K562 (cell line): Measurements from ENCODE around the gene LPAR5. TPM values are rescaled to one million over a fixed set of nuclear protein-coding genes. Genes with fewer than 3 reads are reported as not detected.

ENCODE experiments used
- CBFA2T2 ChIP-seq: fragments of 450-650 bp; conservative IDR thresholded peaks from 2 replicates; pipeline ENCODE4 v1.6.1; 2017; ENCODE audit warnings: mild to moderate bottlenecking
- COPS2 ChIP-seq: fragments of 450-650 bp; conservative IDR thresholded peaks from 2 replicates; pipeline ENCODE4 v1.6.1; 2016; ENCODE audit warnings: mild to moderate bottlenecking, moderate library complexity
- CREB1 ChIP-seq, 2 experiments: sonication (generic) in 1 of 2; formaldehyde crosslinking in 1 of 2; IDR thresholded peaks; 2 replicates each; pipeline versions ENCODE4 v1.6.1 to v1.8.0; 2012 to 2022; ENCODE audit warnings: inconsistent platforms in 1 of 2, mild to moderate bottlenecking in 1 of 2, missing genetic modification reagents in 1 of 2, moderate library complexity in 1 of 2
- EP400 ChIP-seq: fragments of 450-650 bp; IDR thresholded peaks from 2 replicates; pipeline ENCODE4 v1.6.1; 2017; ENCODE audit warnings: antibody characterized with exemption, mild to moderate bottlenecking, moderate library complexity
- EWSR1 ChIP-seq: fragments of 450-650 bp; IDR thresholded peaks from 2 replicates; pipeline ENCODE4 v1.6.1; 2018; ENCODE audit warnings: borderline replicate concordance, mild to moderate bottlenecking, low read depth, moderate library complexity; ENCODE audit not compliant: partially characterized antibody
- FOSL1 ChIP-seq: fragments of 200-800 bp; sonication (Bioruptor generic); conservative IDR thresholded peaks from 2 replicates; pipeline ENCODE4 v1.6.1; 2016; ENCODE audit warnings: missing genetic modification characterization, missing compliant biosample characterization
- KAT8 ChIP-seq: fragments of 450-650 bp; IDR thresholded peaks from 2 replicates; pipeline ENCODE4 v1.6.1; 2016; ENCODE audit warnings: low read depth, mild to moderate bottlenecking
- MTA2 ChIP-seq: fragments of 450-650 bp; IDR thresholded peaks from 2 replicates; pipeline ENCODE4 v1.6.1; 2016; ENCODE audit warnings: low read depth
- MYBL2 ChIP-seq, 2 experiments: fragments of 450-650 bp in 1 of 2; sonication (generic) in 1 of 2; formaldehyde crosslinking in 1 of 2; IDR thresholded peaks; 2 replicates each; pipeline versions ENCODE4 v1.6.1 to v1.8.1; 2017 to 2022; ENCODE audit warnings: borderline replicate concordance in 1 of 2, inconsistent platforms in 1 of 2, low read depth in 1 of 2, mild to moderate bottlenecking in 1 of 2, missing genetic modification reagents in 1 of 2, moderate library complexity in 1 of 2
- NCOR1 ChIP-seq: fragments of 450-650 bp; IDR thresholded peaks from 2 replicates; pipeline ENCODE4 v1.6.1; 2016; ENCODE audit warnings: mild to moderate bottlenecking, moderate library complexity
- PHF21A ChIP-seq: fragments of 450-650 bp; IDR thresholded peaks from 2 replicates; pipeline ENCODE4 v1.6.1; 2017; ENCODE audit warnings: low read depth, borderline replicate concordance
- POLR2G ChIP-seq: fragments of 200-400 bp; formaldehyde crosslinking; IDR thresholded peaks from 2 replicates; pipeline ENCODE4 v1.6.1; 2017; ENCODE audit warnings: low read depth, mild to moderate bottlenecking, antibody characterized with exemption, low read length, moderate library complexity
- TCF3 ChIP-seq: sonication (generic); formaldehyde crosslinking; IDR thresholded peaks from 2 replicates; pipeline ENCODE4 v1.4.0; 2020; ENCODE audit warnings: mild to moderate bottlenecking, missing genetic modification reagents
- ZNF175 ChIP-seq: fragments of 200-800 bp; sonication (Bioruptor generic); IDR thresholded peaks from 2 replicates; pipeline ENCODE4 v1.6.1; 2016; ENCODE audit warnings: low read depth, mild to moderate bottlenecking, missing genetic modification characterization, missing compliant biosample characterization
- polyA plus RNA-seq, 8 experiments: library from polyadenylated mRNA; depleted of rRNA in 4 of 8; stranded (reverse) in 5 of 8; unstranded in 3 of 8; fragments of >200 nt; fragmentation: Nextera tagmentation in 2 of 8; fragmentation: Illumina TruSeq in 1 of 8; extraction: Ambion mirVana in 2 of 8; extraction: Trizol in 1 of 8; gene quantifications; 2 replicates each; pipeline versions ENCODE4 v1.2.1 to v1.2.3, GENCODE V29; 2011 to 2014; ENCODE audit warnings: inconsistent platforms in 1 of 8, missing spikeins in 1 of 8
- total RNA-seq, 7 experiments: library from RNA; depleted of rRNA in 6 of 7; stranded (reverse); fragments of >200 nt in 6 of 7; fragmentation: Illumina TruSeq in 2 of 7; extraction: Trizol in 2 of 7; gene quantifications; 2 replicates each; pipeline versions ENCODE4 v1.2.1 to v1.2.3, GENCODE V29; 2011 to 2021; ENCODE audit warnings: low replicate concordance in 1 of 7
- TF ChIP-seq, protein P1 (sequence below): fragments of 250-450 bp; sonication (Bioruptor Pico); IDR thresholded peaks from 2 replicates; pipeline ENCODE4 v1.4.0; 2020
- TF ChIP-seq, protein P2 (sequence below), 2 experiments: fragments of 450-650 bp; conservative IDR thresholded peaks; 2 replicates each; pipeline ENCODE4 v1.6.1; 2017; ENCODE audit warnings: mild to moderate bottlenecking in 2 of 2, moderate library complexity in 2 of 2
- TF ChIP-seq, protein P3 (sequence below), 2 experiments: fragments of 450-650 bp; IDR thresholded peaks; 2 replicates each; pipeline ENCODE4 v1.6.1; 2016

Gene LPAR5
- total and polyA plus RNA-seq, 9 of the 15 experiments (the other 6 are each of a cell fraction or from before 2014, with no cell fraction given): 1.3 to 11.7 (median 3.6) TPM

DNA sequence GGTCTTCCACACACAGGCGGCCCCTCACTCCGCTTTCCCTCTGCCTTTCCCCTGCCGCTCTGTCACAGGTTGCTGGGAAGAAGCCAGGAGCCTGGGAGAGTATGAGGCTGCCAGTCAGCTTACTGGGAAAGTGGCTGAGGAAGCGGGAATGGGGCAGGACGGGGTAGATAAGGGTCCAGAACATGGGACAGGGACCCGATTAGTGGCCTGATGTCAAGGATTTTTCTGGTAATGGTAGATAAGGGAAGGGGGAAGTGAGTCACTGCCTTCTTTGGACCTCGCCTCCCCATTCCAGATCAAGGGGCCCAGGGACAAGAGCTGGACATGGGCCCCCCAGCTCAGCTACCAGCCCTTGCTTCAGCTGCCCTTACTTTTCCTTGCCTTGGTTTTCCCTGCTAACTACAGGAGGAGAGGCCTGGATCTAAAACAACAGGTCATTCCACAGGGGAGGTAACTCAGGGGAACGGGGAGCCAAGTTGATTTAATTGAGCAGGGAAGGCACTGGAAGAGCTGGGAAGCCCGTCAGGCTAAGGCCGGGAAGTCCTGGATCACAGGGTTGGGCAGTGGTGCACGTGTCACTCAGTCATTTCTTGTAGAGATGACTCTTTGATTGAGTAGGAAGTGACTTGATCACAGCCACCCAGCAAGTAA is 3.5 kb upstream of the LPAR5 start (continued):
- TF ChIP-seq, protein P1, sequence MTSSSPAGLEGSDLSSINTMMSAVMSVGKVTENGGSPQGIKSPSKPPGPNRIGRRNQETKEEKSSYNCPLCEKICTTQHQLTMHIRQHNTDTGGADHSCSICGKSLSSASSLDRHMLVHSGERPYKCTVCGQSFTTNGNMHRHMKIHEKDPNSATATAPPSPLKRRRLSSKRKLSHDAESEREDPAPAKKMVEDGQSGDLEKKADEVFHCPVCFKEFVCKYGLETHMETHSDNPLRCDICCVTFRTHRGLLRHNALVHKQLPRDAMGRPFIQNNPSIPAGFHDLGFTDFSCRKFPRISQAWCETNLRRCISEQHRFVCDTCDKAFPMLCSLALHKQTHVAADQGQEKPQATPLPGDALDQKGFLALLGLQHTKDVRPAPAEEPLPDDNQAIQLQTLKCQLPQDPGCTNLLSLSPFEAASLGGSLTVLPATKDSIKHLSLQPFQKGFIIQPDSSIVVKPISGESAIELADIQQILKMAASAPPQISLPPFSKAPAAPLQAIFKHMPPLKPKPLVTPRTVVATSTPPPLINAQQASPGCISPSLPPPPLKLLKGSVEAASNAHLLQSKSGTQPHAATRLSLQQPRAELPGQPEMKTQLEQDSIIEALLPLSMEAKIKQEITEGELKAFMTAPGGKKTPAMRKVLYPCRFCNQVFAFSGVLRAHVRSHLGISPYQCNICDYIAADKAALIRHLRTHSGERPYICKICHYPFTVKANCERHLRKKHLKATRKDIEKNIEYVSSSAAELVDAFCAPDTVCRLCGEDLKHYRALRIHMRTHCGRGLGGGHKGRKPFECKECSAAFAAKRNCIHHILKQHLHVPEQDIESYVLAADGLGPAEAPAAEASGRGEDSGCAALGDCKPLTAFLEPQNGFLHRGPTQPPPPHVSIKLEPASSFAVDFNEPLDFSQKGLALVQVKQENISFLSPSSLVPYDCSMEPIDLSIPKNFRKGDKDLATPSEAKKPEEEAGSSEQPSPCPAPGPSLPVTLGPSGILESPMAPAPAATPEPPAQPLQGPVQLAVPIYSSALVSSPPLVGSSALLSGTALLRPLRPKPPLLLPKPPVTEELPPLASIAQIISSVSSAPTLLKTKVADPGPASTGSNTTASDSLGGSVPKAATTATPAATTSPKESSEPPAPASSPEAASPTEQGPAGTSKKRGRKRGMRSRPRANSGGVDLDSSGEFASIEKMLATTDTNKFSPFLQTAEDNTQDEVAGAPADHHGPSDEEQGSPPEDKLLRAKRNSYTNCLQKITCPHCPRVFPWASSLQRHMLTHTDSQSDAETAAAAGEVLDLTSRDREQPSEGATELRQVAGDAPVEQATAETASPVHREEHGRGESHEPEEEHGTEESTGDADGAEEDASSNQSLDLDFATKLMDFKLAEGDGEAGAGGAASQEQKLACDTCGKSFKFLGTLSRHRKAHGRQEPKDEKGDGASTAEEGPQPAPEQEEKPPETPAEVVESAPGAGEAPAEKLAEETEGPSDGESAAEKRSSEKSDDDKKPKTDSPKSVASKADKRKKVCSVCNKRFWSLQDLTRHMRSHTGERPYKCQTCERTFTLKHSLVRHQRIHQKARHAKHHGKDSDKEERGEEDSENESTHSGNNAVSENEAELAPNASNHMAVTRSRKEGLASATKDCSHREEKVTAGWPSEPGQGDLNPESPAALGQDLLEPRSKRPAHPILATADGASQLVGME (CRISPR knock-in tag): no peak
- TF ChIP-seq EP400: peak; percentile 64
- TF ChIP-seq EWSR1: no peak
- peak; percentile 93 for TF ChIP-seq CBFA2T2
- TF ChIP-seq COPS2: no peak
- 0 out of 2 replicates have a peak, but pooled peaks have one; percentile 33 for TF ChIP-seq ZNF175 (CRISPR knock-in tag)
- peak; percentile 95 for TF ChIP-seq TCF3 (CRISPR knock-in tag)
- no peak for TF ChIP-seq MYBL2 (IDR thresholded peaks at IDR 0.05; ENCODE audit: low read depth)
- no peak for TF ChIP-seq MYBL2 (CRISPR knock-in tag; IDR thresholded peaks at IDR 0.05; ENCODE audit: borderline replicate concordance)
- TF ChIP-seq FOSL1 (tag): peak; percentile 98
- peak; percentile 89 for TF ChIP-seq MTA2
- TF ChIP-seq, protein P2, sequence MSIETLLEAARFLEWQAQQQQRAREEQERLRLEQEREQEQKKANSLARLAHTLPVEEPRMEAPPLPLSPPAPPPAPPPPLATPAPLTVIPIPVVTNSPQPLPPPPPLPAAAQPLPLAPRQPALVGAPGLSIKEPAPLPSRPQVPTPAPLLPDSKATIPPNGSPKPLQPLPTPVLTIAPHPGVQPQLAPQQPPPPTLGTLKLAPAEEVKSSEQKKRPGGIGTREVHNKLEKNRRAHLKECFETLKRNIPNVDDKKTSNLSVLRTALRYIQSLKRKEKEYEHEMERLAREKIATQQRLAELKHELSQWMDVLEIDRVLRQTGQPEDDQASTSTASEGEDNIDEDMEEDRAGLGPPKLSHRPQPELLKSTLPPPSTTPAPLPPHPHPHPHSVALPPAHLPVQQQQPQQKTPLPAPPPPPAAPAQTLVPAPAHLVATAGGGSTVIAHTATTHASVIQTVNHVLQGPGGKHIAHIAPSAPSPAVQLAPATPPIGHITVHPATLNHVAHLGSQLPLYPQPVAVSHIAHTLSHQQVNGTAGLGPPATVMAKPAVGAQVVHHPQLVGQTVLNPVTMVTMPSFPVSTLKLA (conservative IDR thresholded peaks at IDR 0.05): peak; percentile 50 to 55; a peak in 1 of 4 replicates
- peak; percentile 92 for TF ChIP-seq NCOR1
- TF ChIP-seq, protein P3, sequence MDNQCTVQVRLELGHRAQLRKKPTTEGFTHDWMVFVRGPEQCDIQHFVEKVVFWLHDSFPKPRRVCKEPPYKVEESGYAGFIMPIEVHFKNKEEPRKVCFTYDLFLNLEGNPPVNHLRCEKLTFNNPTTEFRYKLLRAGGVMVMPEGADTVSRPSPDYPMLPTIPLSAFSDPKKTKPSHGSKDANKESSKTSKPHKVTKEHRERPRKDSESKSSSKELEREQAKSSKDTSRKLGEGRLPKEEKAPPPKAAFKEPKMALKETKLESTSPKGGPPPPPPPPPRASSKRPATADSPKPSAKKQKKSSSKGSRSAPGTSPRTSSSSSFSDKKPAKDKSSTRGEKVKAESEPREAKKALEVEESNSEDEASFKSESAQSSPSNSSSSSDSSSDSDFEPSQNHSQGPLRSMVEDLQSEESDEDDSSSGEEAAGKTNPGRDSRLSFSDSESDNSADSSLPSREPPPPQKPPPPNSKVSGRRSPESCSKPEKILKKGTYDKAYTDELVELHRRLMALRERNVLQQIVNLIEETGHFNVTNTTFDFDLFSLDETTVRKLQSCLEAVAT (IDR thresholded peaks at IDR 0.05): 0 out of 4 replicates have a peak, but pooled peaks of 1 of the 2 experiments have one; percentile 40
- TF ChIP-seq POLR2G: 0 out of 2 replicates have a peak, but pooled peaks have one; percentile 4
- peak; percentile 86; the same call in 1 of the 2 replicates for TF ChIP-seq PHF21A
- no peak for TF ChIP-seq CREB1 (IDR thresholded peaks at IDR 0.05)
- 0 out of 2 replicates have a peak, but pooled peaks have one; percentile 33 for TF ChIP-seq CREB1 (CRISPR knock-in tag; IDR thresholded peaks at IDR 0.05)
- no peak for TF ChIP-seq KAT8
